ENCODE data around the gene RPAP3. TPM values are rescaled to one million over a fixed set of nuclear protein-coding genes. Genes with fewer than 3 reads are reported as not detected.

RPAP3 gene
- total and polyA plus RNA-seq, 9 of the 15 experiments (the other 6 are each of a cell fraction or from before 2014, with no cell fraction given), result 40.0 to 92.1 (median 54.1) TPM

- TF ChIP-seq GABPB2 (CRISPR knock-in tag; conservative IDR thresholded peaks at IDR 0.05) (no peak), RBM14 (IDR thresholded peaks at IDR 0.05; ENCODE audit: borderline replicate concordance, insufficient read depth, low read depth, low read length) (no peak; the same call in 1 of the 2 replicates), MCM3 (IDR thresholded peaks at IDR 0.05) (no peak), PCBP1 (IDR thresholded peaks at IDR 0.05; ENCODE audit: low read depth, low read length, poor library complexity, severe bottlenecking) (no peak), BRF1 (IDR thresholded peaks at IDR 0.05; ENCODE audit: borderline replicate concordance, extremely low read depth, insufficient read length) (no peak), PHF20 (IDR thresholded peaks at IDR 0.05; ENCODE audit: partially characterized antibody) (peak; percentile 56), RBBP5 (IDR thresholded peaks at IDR 0.05; ENCODE audit: borderline replicate concordance, insufficient read depth, low read length, poor library complexity, severe bottlenecking) (peak; percentile 84), ZNF76 (CRISPR knock-in tag; IDR thresholded peaks at IDR 0.05; ENCODE audit: borderline replicate concordance) (no peak), ZNF583 (CRISPR knock-in tag; IDR thresholded peaks at IDR 0.05) (no peak), MYC (IDR thresholded peaks at IDR 0.05; ENCODE audit: low read depth, low read length) (0 out of 2 replicates have a peak, but pooled peaks have one; percentile 46), MYC (CRISPR knock-in tag; IDR thresholded peaks at IDR 0.05; ENCODE audit: borderline replicate concordance, low read depth) (no peak), ZNF263 (CRISPR knock-in tag; IDR thresholded peaks at IDR 0.05; ENCODE audit: borderline replicate concordance) (peak; percentile 70; the same call in 1 of the 2 replicates), ZNF695 (CRISPR knock-in tag; IDR thresholded peaks at IDR 0.05) (no peak), HLTF (IDR thresholded peaks at IDR 0.05) (no peak), PHB (CRISPR knock-in tag; IDR thresholded peaks at IDR 0.05) (no peak), CHAMP1 (IDR thresholded peaks at IDR 0.05) (no peak), SMC3 (conservative IDR thresholded peaks at IDR 0.05; ENCODE audit: insufficient read depth, low read depth, low read length) (0 out of 2 replicates have a peak, but pooled peaks have one; percentile 11), BHLHE40 (IDR thresholded peaks at IDR 0.05; ENCODE audit: low read length) (peak; percentile 86), NCOR1 (IDR thresholded peaks at IDR 0.05) (no peak), SREBF1 (IDR thresholded peaks at IDR 0.05; ENCODE audit: borderline replicate concordance, low read depth, low read length) (no peak), ELF2 (CRISPR knock-in tag; IDR thresholded peaks at IDR 0.05) (no peak), EP400 (IDR thresholded peaks at IDR 0.05) (peak; percentile 47), HMBOX1 (IDR thresholded peaks at IDR 0.05) (no peak), BMI1 (IDR thresholded peaks at IDR 0.05; ENCODE audit: low read length) (no peak), SNIP1 (IDR thresholded peaks at IDR 0.05; ENCODE audit: low read depth) (no peak)
Measured at GRCh38 chr12:47705566-47706425, at the start of gene RPAP3 (continued).

Data from K562 (cell line).